Transverse colon (tissue), 4 donors: ENCODE results near the gene MEI4. TPM values are rescaled to one million over a fixed set of nuclear protein-coding genes. Genes with fewer than 3 reads are reported as not detected.

Experiments used
- DNase-seq: peaks from one replicate; pipeline ENCODE4 v3.0.0-alpha.2; 2019
- H3K27ac ChIP-seq, 4 donors: fragments of 200-600 bp; sonication (generic); 2 replicates each; pipeline ENCODE4 v1.5.1; 2016 to 2018; ENCODE audit warnings: inconsistent platforms in 4 of 4
- H3K27me3 ChIP-seq: fragments of 200-600 bp; sonication (generic); 2 replicates; pipeline ENCODE4 v1.5.1; 2017; ENCODE audit warnings: inconsistent platforms
- H3K36me3 ChIP-seq, 4 donors: fragments of 200-600 bp; sonication (generic); 2 replicates each; pipeline ENCODE4 v1.5.1; 2017 to 2019; ENCODE audit warnings: inconsistent platforms in 4 of 4
- H3K4me1 ChIP-seq, 4 donors: fragments of 200-600 bp; sonication (generic); 2 replicates each; pipeline ENCODE4 v1.5.1; 2017 to 2020; ENCODE audit warnings: inconsistent platforms in 4 of 4
- H3K4me3 ChIP-seq, 4 donors: fragments of 200-600 bp; sonication (generic); 1 replicate in 1 of 4; 2 replicates in 3 of 4; pipeline versions ENCODE4 v1.5.1 to v1.6.1; 2017 to 2019; ENCODE audit warnings: inconsistent platforms in 4 of 4
- H3K9me3 ChIP-seq, 2 donors: fragments of 200-600 bp; sonication (generic); 2 replicates each; pipeline ENCODE4 v1.5.1; 2017 to 2019; ENCODE audit warnings: inconsistent platforms in 2 of 2
- EP300 ChIP-seq: sonication (generic); formaldehyde crosslinking; IDR thresholded peaks from one replicate; pipeline ENCODE4 v1.6.1; 2017; ENCODE audit warnings: antibody characterized with exemption, low read depth
- POLR2A ChIP-seq: fragments of 450-650 bp; IDR thresholded peaks from one replicate; pipeline ENCODE4 v1.6.1; 2016; ENCODE audit warnings: antibody characterized with exemption, mild to moderate bottlenecking, moderate library complexity
- POLR2AphosphoS5 ChIP-seq, 3 donors: sonication (generic); formaldehyde crosslinking; IDR thresholded peaks; one replicate each; pipeline ENCODE4 v1.6.1; 2016; ENCODE audit warnings: antibody characterized with exemption in 3 of 3
- WGBS, 2 donors: methylation state at CpG; one replicate each; pipeline ENCODE4 v1.1.5; 2018; ENCODE audit warnings: low coverage in 1 of 2; 5-methylcytosine and 5-hydroxymethylcytosine counted together
- in situ Hi-C, 4 donors: fragments of 200-750 bp; cut with MboI; loops; one replicate each; pipeline versions ENCODE4 v1.15.0 to v1.15.1; 2017; ENCODE audit warnings: low sequenced_read_pairs in 3 of 4, low pct_ligation_motif_present in 1 of 4, low pct_unique_long_range_greater_than_20kb in 1 of 4
- intact Hi-C: fragments of 100-400 bp; cut with DNase I; formaldehyde crosslinking; loops from one replicate; pipeline ENCODE4 v1.15.1; 2023; ENCODE audit warnings: low total_unique reads
- total RNA-seq, 4 donors: library from RNA; depleted of rRNA; stranded (reverse); fragments of >200 nt; gene quantifications; one replicate each; pipeline ENCODE4 v1.1.0, GENCODE V29; 2016
- TF ChIP-seq, protein P1 (sequence below), 5 experiments: fragments of 200-600 bp in 3 of 5; fragments of 450-650 bp in 2 of 5; sonication (generic) in 3 of 5; IDR thresholded peaks; 1 replicate in 2 of 5; 2 replicates in 3 of 5; pipeline ENCODE4 v1.5.1; 2016 to 2017; ENCODE audit warnings: antibody characterized with exemption in 5 of 5, inconsistent platforms in 3 of 5, mild to moderate bottlenecking in 2 of 5, moderate library complexity in 1 of 5

The MEI4 gene
- total RNA-seq, 4 donors from 2014 or later: under 0.01 TPM; not detected in 3

- Histone ChIP-seq H3K27ac (no peak overlapping the region), H3K9me3 (no peaks in the 10 kb centered on the region), H3K27me3 (no peaks in the 10 kb centered on the region), H3K36me3 (no peaks in the 10 kb centered on the region), H3K4me3 (no peak overlapping the region), H3K4me1 (no peaks in the 10 kb centered on the region)
- in situ Hi-C loops: no loop called here
- TF ChIP-seq POLR2AphosphoS5 (IDR thresholded peaks at IDR 0.05) (no peak), POLR2A (no peak)
- TF ChIP-seq, protein P1, sequence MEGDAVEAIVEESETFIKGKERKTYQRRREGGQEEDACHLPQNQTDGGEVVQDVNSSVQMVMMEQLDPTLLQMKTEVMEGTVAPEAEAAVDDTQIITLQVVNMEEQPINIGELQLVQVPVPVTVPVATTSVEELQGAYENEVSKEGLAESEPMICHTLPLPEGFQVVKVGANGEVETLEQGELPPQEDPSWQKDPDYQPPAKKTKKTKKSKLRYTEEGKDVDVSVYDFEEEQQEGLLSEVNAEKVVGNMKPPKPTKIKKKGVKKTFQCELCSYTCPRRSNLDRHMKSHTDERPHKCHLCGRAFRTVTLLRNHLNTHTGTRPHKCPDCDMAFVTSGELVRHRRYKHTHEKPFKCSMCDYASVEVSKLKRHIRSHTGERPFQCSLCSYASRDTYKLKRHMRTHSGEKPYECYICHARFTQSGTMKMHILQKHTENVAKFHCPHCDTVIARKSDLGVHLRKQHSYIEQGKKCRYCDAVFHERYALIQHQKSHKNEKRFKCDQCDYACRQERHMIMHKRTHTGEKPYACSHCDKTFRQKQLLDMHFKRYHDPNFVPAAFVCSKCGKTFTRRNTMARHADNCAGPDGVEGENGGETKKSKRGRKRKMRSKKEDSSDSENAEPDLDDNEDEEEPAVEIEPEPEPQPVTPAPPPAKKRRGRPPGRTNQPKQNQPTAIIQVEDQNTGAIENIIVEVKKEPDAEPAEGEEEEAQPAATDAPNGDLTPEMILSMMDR (IDR thresholded peaks at IDR 0.05): no peak
- intact Hi-C loops: no loop called here
- no peak for DNase-seq
- WGBS, 2 donors: 62 to 64% methylated on average over 3 of the region's 3 CpGs
These were observed 192.0 kb downstream of the MEI4 start for GRCh38 chr6:77844822-77845221.

DNA sequence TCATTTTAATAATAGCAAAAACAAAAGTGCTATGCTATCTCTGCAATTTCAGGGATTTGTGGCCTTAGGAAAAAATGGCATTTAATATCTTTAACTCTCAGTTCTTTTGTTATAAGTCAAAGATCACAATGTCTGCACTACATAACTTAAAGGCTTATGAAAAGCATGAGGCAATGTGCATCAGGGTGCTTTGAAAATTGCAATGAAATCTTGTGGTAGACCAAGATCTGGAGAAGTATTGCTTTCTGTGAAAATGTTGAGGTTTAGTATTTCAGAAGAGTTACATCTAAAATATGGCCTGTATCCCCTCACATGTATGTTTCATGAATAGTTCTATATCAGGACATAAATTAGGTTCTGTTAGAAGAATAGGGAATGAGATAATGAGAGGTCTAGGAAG, 200.6 kb downstream of the MEI4 start:
- Histone ChIP-seq H3K27me3 (no peaks in the 10 kb centered on the region), H3K9me3 (no peaks in the 10 kb centered on the region), H3K36me3 (no peaks in the 10 kb centered on the region), H3K4me3 (no peak overlapping the region), H3K4me1 (no peaks in the 10 kb centered on the region), H3K27ac (no peak overlapping the region)
- DNase-seq: no peak
- TF ChIP-seq POLR2A (no peak), EP300 (no peak), POLR2AphosphoS5 (IDR thresholded peaks at IDR 0.05) (no peak)
- TF ChIP-seq, protein P1 (IDR thresholded peaks at IDR 0.05): no peak
- intact Hi-C loops (no loop called here), in situ Hi-C loops (no loop called here)

DNA sequence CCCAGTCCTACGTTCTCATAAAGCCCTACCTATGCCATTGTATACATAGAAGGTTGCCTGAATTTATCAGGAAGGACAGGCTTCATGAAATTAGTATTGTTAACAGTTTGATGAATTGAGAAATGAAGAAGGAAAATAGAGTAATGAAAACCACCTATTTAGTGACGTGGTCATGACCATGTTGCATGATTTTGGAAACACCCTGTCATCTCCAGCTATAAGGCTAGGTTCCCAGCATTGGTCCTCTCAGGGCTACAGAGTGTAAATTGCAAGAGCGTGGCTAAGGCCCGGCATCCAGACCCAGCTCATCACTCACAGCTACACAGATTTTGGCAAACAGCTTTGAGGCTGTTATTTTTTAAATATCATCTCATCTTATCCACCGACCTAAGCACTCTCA, 203.6 kb downstream of the MEI4 start:
- TF ChIP-seq POLR2AphosphoS5 (IDR thresholded peaks at IDR 0.05) (no peak), POLR2A (no peak), EP300 (no peak)
- TF ChIP-seq, protein P1 (IDR thresholded peaks at IDR 0.05): no peak
- intact Hi-C loops (no loop called here), in situ Hi-C loops (no loop called here)
- no peak for DNase-seq
- Histone ChIP-seq H3K36me3 (no peaks in the 10 kb centered on the region), H3K4me3 (no peak overlapping the region), H3K27ac (no peak overlapping the region), H3K27me3 (no peaks in the 10 kb centered on the region), H3K9me3 (no peaks in the 10 kb centered on the region), H3K4me1 (no peaks in the 10 kb centered on the region)
- WGBS, 2 donors: 72 to 73% methylated on average over 4 of the region's 5 CpGs

- TF ChIP-seq, protein P1 (IDR thresholded peaks at IDR 0.05): no peak
- TF ChIP-seq EP300: no peak
- TF ChIP-seq POLR2A: no peak
- no peak for TF ChIP-seq POLR2AphosphoS5 (IDR thresholded peaks at IDR 0.05)
- intact Hi-C loops: no loop called here
- Histone ChIP-seq H3K4me3 (no peak overlapping the region), H3K27me3 (no peaks in the 10 kb centered on the region), H3K9me3 (no peaks in the 10 kb centered on the region), H3K27ac (no peak overlapping the region), H3K4me1 (no peaks in the 10 kb centered on the region), H3K36me3 (no peaks in the 10 kb centered on the region)
- DNase-seq: no peak
- in situ Hi-C loops: no loop called here
These were observed 204.6 kb downstream of the MEI4 start for GRCh38 chr6:77857421-77857820.
